AG09309 (cell line): ENCODE data around the gene FYB1.

Source experiments
- DNase-seq: peaks from one replicate; pipeline ENCODE4 v3.0.0-alpha.2; 2010; ENCODE audit warnings: low read depth
- H3K4me3 ChIP-seq: 2 replicates; pipeline ENCODE4 v1.5.1; 2011; ENCODE audit warnings: mild to moderate bottlenecking, low read depth, low read length, moderate library complexity; ENCODE audit not compliant: control insufficient read depth
- TF ChIP-seq, protein P1 (sequence below): IDR thresholded peaks from 2 replicates; pipeline ENCODE4 v1.5.1; 2011; ENCODE audit warnings: mild to moderate bottlenecking, low read depth, low read length, inconsistent platforms; ENCODE audit not compliant: insufficient read depth, control insufficient read depth; ENCODE audit errors: missing control alignments

FYB1 gene

GRCh38 chr5:39206630-39207321 is 12.6 kb downstream of the FYB1 start:
- DNase-seq: no peak
- no peak overlapping the region for H3K4me3 ChIP-seq
- TF ChIP-seq, protein P1, sequence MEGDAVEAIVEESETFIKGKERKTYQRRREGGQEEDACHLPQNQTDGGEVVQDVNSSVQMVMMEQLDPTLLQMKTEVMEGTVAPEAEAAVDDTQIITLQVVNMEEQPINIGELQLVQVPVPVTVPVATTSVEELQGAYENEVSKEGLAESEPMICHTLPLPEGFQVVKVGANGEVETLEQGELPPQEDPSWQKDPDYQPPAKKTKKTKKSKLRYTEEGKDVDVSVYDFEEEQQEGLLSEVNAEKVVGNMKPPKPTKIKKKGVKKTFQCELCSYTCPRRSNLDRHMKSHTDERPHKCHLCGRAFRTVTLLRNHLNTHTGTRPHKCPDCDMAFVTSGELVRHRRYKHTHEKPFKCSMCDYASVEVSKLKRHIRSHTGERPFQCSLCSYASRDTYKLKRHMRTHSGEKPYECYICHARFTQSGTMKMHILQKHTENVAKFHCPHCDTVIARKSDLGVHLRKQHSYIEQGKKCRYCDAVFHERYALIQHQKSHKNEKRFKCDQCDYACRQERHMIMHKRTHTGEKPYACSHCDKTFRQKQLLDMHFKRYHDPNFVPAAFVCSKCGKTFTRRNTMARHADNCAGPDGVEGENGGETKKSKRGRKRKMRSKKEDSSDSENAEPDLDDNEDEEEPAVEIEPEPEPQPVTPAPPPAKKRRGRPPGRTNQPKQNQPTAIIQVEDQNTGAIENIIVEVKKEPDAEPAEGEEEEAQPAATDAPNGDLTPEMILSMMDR: no peak

GRCh38 chr5:39205550-39205949 is 13.8 kb downstream of the FYB1 start:
- TF ChIP-seq, protein P1: no peak
- DNase-seq: no peak
- no peak overlapping the region for H3K4me3 ChIP-seq

GRCh38 chr5:39203951-39204350 is 15.4 kb downstream of the FYB1 start:
- H3K4me3 ChIP-seq: no peak overlapping the region
- DNase-seq: no peak
- TF ChIP-seq, protein P1: no peak

GRCh38 chr5:39203275-39203922 is 16.0 kb downstream of the FYB1 start:
- no peak overlapping the region for H3K4me3 ChIP-seq
- TF ChIP-seq, protein P1: no peak
- no peak for DNase-seq

DNA sequence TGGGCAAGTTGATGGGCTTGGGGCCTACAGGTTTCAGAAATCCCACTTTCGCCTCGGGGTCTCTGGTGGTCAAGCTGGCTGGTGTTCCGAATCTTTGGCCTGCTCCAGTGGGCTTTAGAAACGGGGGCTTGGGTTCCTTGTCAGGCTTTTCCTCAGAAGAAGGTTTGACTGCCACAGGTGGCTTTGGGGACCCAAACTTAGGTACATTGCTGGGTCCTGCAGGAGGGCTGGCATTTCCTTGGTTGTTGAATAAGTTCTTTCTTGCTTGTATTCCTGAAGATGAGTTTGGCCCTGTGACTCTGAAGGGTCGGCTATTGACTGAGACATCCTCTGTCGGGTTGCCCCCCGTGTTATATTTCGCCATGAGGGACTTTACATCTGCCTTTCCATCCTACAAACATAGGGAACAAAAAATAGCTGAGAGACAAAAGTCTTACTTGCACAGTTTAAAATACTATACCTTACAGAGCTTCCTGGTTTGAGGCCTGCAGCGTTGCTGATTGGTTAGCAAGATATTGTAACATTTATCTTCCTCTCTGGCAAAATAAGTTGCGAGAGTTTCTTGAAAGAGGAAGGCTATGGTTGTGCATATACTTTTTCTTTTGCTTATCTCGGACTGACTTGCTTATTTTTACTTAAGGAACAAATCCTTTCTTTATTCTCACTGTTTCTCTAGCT is 16.6 kb downstream of the FYB1 start:
- no peak for DNase-seq
- H3K4me3 ChIP-seq: no peak overlapping the region
- TF ChIP-seq, protein P1: no peak

GRCh38 chr5:39201781-39202596 is 17.4 kb downstream of the FYB1 start:
- H3K4me3 ChIP-seq: no peak overlapping the region
- TF ChIP-seq, protein P1: no peak
- no peak for DNase-seq
